ENCODE results near the gene SERPINB7.

Gene SERPINB7

GRCh38 chr18:63788447-63789096 is 13.4 kb downstream of the SERPINB7 start:
- peak; percentile 21 to 35 for DNase-seq (ENCODE audit: low read depth in 2 of 2)

- no peak for DNase-seq (ENCODE audit: low read depth in 2 of 2)
These were observed 14.1 kb downstream of the SERPINB7 start for GRCh38 chr18:63789327-63789726.

DNA sequence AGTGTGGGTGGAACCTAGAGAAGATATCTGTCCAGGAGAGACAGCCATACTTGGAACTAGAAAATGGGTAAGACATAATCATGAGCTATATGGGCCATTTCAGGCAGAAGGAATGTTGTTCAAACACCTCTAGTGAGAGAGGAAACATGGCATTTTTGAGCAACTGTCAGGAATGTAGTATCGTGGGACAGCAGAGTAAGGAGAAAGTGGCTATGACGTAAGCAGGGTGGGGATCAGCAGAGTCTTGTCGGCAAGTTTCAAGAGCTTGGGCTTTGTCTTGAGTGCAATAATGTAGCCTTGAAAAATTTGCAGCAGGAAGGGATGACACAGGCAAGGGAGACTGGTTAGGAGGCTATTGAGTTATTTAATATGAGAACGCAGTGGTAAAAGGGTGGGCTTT is 20.4 kb downstream of the SERPINB7 start:
- no peak for DNase-seq (ENCODE audit: low read depth in 2 of 2)

DNA sequence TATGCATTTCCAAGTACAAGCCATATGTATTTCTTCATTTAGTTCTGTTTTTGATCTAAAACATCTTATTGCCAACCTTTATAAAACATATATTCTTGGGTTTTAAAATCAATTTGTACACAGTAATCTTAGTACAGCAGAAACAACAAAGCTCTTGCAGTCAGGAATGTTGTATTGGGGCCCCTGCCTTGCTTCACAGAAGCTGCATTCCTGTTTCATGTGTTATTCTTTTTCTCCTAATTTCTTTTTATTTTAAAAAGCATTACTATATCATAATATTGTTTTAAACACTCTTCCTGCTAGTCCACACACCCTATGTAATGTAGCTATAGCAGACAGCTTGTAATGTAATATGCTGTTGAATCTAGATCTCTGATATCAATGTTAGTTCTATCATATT is 24.0 kb downstream of the SERPINB7 start:
- no peak for DNase-seq (ENCODE audit: low read depth in 2 of 2)

DNA sequence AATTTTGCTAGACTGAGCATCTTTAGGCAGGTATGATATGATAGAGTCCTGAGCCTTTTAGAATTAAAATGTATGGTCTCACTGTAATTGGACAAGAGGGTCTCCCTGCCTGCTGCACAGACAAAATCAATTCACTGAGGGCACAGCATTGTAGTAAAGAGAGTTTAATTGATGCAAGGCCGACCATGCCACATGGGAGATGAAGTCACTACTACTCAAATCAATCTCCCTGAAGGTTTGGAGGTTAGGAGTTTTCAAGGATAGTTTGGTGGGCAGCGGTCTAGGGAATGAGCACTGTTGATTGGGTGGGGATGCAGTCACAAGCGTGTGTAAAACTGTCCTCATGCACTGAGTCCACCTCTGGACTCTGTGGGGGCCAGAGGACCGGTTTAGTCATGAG is 26.1 kb downstream of the SERPINB7 start:
- DNase-seq (ENCODE audit: low read depth in 2 of 2): no peak

- no peak for DNase-seq (ENCODE audit: low read depth in 2 of 2)
These were observed 32.9 kb downstream of the SERPINB7 start for GRCh38 chr18:63808125-63808524.

- no peak for DNase-seq (ENCODE audit: low read depth in 2 of 2)
These were observed 42.3 kb downstream of the SERPINB7 start for GRCh38 chr18:63817441-63818051.

GRCh38 chr18:63818212-63818611 is 43.0 kb downstream of the SERPINB7 start:
- no peak for DNase-seq (ENCODE audit: low read depth in 2 of 2)

GRCh38 chr18:63819786-63820185 is 44.6 kb downstream of the SERPINB7 start:
- no peak for DNase-seq (ENCODE audit: low read depth in 2 of 2)

- DNase-seq (ENCODE audit: low read depth in 2 of 2): no peak
These were observed 45.5 kb downstream of the SERPINB7 start for GRCh38 chr18:63820694-63821093.

GRCh38 chr18:63823516-63824219 is 48.5 kb downstream of the SERPINB7 start:
- peak in 1 of 2 experiments; percentile 28 for DNase-seq (ENCODE audit: low read depth in 2 of 2)

GRCh38 chr18:63824220-63824525 is 49.0 kb downstream of the SERPINB7 start:
- no peak for DNase-seq (ENCODE audit: low read depth in 2 of 2)

GRCh38 chr18:63828120-63828519 is 52.9 kb downstream of the SERPINB7 start:
- no peak for DNase-seq (ENCODE audit: low read depth in 2 of 2)

- no peak for DNase-seq (ENCODE audit: low read depth in 2 of 2)
These were observed 53.4 kb downstream of the SERPINB7 start for GRCh38 chr18:63828656-63829055.

- no peak for DNase-seq (ENCODE audit: low read depth in 2 of 2)
These were observed 54.7 kb downstream of the SERPINB7 start for GRCh38 chr18:63829886-63830285.

DNA sequence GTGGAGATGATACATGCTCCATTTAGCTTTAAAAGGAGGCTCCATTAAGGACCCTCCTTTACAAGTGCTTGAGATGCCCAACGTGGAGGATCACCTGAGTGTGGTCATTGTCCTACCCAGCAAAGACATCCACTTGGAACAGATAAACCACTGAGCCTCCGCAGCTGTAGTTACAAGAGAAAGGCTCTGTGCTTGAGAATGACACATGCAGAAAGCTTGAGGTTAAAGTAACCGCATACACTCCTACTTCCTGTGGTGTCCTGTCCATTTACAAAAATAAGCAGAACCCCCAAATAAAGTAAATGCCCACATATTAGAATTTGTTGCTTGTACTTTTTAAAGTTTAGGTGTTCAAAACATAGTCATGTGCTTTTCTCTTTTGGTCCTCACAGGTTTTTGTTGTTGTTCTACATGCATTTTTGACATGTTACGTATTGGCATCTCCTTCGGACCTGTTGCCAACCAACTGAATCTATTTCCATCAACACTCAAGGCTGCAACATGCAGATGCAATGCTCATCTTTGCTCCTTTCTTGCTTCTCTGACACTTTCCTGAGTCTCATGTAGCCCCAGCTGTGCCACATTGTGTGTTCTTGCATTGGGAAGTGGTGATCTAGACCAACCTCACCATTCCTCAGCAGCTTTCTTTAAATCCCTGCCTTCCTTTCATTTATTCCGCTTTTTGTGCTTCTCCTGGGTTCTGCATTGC is 56.0 kb downstream of the SERPINB7 start:
- no peak for DNase-seq (ENCODE audit: low read depth in 2 of 2)

- DNase-seq (ENCODE audit: low read depth in 2 of 2): no peak
These were observed 57.3 kb downstream of the SERPINB7 start for GRCh38 chr18:63832470-63832869.

DNA sequence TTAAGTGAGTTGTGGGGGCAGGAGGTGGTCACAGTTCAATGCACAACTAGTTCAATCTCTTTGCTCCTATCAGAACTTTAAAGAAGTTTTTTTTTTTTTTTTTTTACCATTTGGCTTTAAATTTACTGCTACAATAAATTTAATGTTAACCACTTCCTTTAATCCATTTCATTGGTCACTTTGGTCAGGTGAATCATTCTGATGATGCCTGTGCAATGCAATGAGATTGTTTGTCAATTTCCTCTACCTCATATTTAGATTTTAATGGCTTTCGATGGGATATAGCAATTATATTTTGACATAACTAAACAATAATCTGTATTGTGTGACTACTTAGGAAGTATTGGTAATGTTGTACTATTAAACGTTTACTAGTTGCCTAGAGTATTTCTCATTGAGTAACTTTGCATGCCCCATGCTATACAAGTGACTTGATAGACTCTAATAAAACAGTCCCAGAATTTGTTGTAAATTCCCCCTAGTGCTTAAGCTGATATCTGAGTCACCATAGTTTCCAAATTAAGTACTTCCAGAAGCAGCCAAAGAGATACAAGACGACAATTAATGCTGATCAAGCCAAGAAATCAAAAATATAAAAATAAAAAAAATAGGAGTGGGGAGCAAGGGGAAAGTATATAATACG is 59.4 kb downstream of the SERPINB7 start:
- DNase-seq (ENCODE audit: low read depth in 2 of 2): no peak

GRCh38 chr18:63836456-63836855 is 61.2 kb downstream of the SERPINB7 start:
- no peak for DNase-seq (ENCODE audit: low read depth in 2 of 2)

DNA sequence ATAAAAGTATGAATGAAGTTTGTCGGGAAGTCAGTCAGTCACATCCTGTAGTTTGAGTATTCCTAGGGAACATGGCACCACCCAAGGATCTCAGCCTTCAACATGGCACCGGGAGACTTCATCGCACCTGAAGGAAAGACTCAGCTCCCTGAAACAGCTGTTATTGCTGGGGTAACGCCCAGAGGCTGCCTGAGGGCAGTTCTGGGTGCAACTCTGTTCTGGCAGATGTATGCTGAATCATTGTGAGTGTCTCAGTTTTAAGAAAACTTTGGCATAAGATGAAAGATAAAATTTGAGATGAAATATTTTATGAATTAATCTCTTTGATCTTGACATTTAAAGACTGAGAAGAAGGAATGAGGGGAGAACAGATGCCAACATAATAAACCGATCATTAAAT is 62.4 kb downstream of the SERPINB7 start:
- no peak for DNase-seq (ENCODE audit: low read depth in 2 of 2)

GRCh38 chr18:63843008-63843407 is 67.8 kb downstream of the SERPINB7 start:
- no peak for DNase-seq (ENCODE audit: low read depth in 2 of 2)

DNA sequence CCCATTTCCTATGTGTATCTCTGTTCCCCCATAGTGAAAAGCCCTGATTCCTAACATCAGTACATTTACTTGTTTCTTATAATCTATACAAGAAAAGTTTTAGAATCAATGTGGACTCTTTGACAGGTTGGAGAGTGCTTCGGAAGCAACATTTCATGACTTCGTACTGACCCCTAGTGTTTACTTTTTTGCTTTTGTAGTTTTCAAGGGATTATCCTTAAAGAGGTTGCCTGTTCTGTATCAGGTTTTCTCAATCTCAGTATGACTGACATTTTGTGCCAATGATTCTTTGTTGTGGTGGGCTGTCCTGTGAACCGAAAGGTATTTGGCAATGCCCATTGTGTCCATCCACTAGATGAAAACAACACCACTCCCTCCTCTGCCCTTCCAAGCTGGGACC is 69.0 kb downstream of the SERPINB7 start:
- no peak for DNase-seq (ENCODE audit: low read depth in 2 of 2)

Measured in stimulated activated CD4-positive, alpha-beta T cell treated with anti-CD3 and anti-CD28 coated beads, Interleukin-12 subunit alpha, Interleukin-12 subunit beta, amount 100 ng/mL, for 24 hours (primary cell).